ENCODE results near the gene LRP5.

The LRP5 gene

DNA sequence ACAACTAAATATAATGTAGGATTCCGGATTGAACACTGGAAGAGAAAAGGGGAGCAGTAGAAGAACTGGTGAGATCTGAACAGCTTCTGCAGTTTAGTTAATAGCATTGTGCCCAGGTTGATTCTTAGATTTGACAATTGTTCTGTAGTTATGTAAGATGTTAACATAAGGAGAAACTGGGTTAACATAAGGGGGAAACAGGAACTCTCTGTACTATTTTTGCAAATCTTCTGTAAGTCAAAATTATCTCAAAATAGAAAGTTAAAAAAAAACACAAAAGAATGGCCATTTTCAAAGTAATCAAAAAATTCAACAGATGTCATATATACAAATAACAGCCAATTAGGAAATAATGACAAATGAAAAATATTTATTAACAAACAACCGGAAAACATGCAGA lies 18.7 kb upstream of the LRP5 start:
- H3K4me3 ChIP-seq (ENCODE audit: low read length) = no peak overlapping the region
- H3K79me1 ChIP-seq (ENCODE audit: low read length) = no peaks in the 10 kb centered on the region
- H3K27ac ChIP-seq (ENCODE audit: low read depth, low read length) = no peak overlapping the region
- no peak overlapping the region for H4K8ac ChIP-seq (ENCODE audit: low read depth, low read length)
- H3K9ac ChIP-seq (ENCODE audit: low read length) = no peak overlapping the region
- H3K4ac ChIP-seq (ENCODE audit: low read depth, low read length) = no peak overlapping the region
- H3K79me2 ChIP-seq (ENCODE audit: control insufficient read depth, insufficient read depth, low read length) = no peaks in the 10 kb centered on the region
- no peaks in the 10 kb centered on the region for H3K27me3 ChIP-seq (ENCODE audit: insufficient read depth, low read length, poor library complexity)
- no peak overlapping the region for H3K23ac ChIP-seq (ENCODE audit: low read length)
- H4K5ac ChIP-seq (ENCODE audit: low read length) = no peak overlapping the region
- H2BK15ac ChIP-seq (replicated peaks; ENCODE audit: low read depth) = no peak overlapping the region
- H2BK120ac ChIP-seq (ENCODE audit: low read depth, low read length) = no peak overlapping the region
- no peak overlapping the region for H3K56ac ChIP-seq (ENCODE audit: low read length)
- H3K18ac ChIP-seq (ENCODE audit: low read length) = no peak overlapping the region
- no peaks in the 10 kb centered on the region for H3K4me1 ChIP-seq (ENCODE audit: control insufficient read depth, low read depth, low read length)
- no CpG with 5 or more reads among the region's 2 CpGs for WGBS (ENCODE audit: extremely low coverage, insufficient coverage, low lambda C conversion rate)
- no peak overlapping the region for H3K4me2 ChIP-seq (ENCODE audit: low read length)
- no peak overlapping the region for H2BK5ac ChIP-seq (ENCODE audit: low read length)
- DNase-seq = no peak
- H3K36me3 ChIP-seq (ENCODE audit: control insufficient read depth, insufficient read depth, low read length) = no peaks in the 10 kb centered on the region
- no peak overlapping the region for H2AK5ac ChIP-seq (ENCODE audit: low read length)

DNA sequence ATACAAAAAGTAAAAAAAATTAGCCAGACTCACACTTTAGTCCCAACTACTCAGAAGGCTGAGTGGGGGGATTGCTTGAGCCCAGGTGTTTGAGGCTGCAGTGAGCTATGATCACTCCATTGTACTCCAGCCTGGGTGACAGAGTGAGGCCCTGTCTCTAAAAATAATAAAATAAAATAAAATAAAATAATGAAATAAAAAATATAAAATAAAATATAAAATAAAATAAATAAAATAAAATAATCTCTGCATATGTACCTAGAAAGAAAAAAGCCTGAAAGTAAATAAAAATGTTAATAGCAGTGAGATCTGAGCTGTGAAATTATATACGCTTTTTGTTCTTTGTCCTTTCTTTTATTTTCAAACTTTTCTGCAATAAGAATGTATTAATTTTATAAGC lies 17.1 kb upstream of the LRP5 start:
- H2BK15ac ChIP-seq (replicated peaks; ENCODE audit: low read depth) = no peak overlapping the region
- H3K23ac ChIP-seq (ENCODE audit: low read length) = no peak overlapping the region
- no peaks in the 10 kb centered on the region for H3K27me3 ChIP-seq (ENCODE audit: insufficient read depth, low read length, poor library complexity)
- WGBS (ENCODE audit: extremely low coverage, insufficient coverage, low lambda C conversion rate) = no CpG with 5 or more reads among the region's 1 CpG
- no peak for DNase-seq
- H4K8ac ChIP-seq (ENCODE audit: low read depth, low read length) = no peak overlapping the region
- no peaks in the 10 kb centered on the region for H3K4me1 ChIP-seq (ENCODE audit: control insufficient read depth, low read depth, low read length)
- H2BK5ac ChIP-seq (ENCODE audit: low read length) = no peak overlapping the region
- H3K4ac ChIP-seq (ENCODE audit: low read depth, low read length) = no peak overlapping the region
- H3K9ac ChIP-seq (ENCODE audit: low read length) = no peak overlapping the region
- H3K56ac ChIP-seq (ENCODE audit: low read length) = no peak overlapping the region
- no peak overlapping the region for H3K27ac ChIP-seq (ENCODE audit: low read depth, low read length)
- H3K79me1 ChIP-seq (ENCODE audit: low read length) = no peaks in the 10 kb centered on the region
- no peak overlapping the region for H2AK5ac ChIP-seq (ENCODE audit: low read length)
- no peak overlapping the region for H3K4me2 ChIP-seq (ENCODE audit: low read length)
- H3K4me3 ChIP-seq (ENCODE audit: low read length) = no peak overlapping the region
- H4K5ac ChIP-seq (ENCODE audit: low read length) = no peak overlapping the region
- H3K79me2 ChIP-seq (ENCODE audit: control insufficient read depth, insufficient read depth, low read length) = no peaks in the 10 kb centered on the region
- no peak overlapping the region for H2BK120ac ChIP-seq (ENCODE audit: low read depth, low read length)
- H3K36me3 ChIP-seq (ENCODE audit: control insufficient read depth, insufficient read depth, low read length) = no peaks in the 10 kb centered on the region
- H3K18ac ChIP-seq (ENCODE audit: low read length) = no peak overlapping the region

- Histone ChIP-seq H2BK120ac (ENCODE audit: low read depth, low read length) (no peak overlapping the region), H3K4me1 (ENCODE audit: control insufficient read depth, low read depth, low read length) (no peaks in the 10 kb centered on the region), H3K27ac (ENCODE audit: low read depth, low read length) (no peak overlapping the region), H2BK5ac (ENCODE audit: low read length) (no peak overlapping the region), H2AK5ac (ENCODE audit: low read length) (no peak overlapping the region), H3K18ac (ENCODE audit: low read length) (no peak overlapping the region), H3K79me1 (ENCODE audit: low read length) (no peaks in the 10 kb centered on the region), H3K23ac (ENCODE audit: low read length) (no peak overlapping the region), H3K36me3 (ENCODE audit: control insufficient read depth, insufficient read depth, low read length) (no peaks in the 10 kb centered on the region), H3K4ac (ENCODE audit: low read depth, low read length) (no peak overlapping the region), H3K4me3 (ENCODE audit: low read length) (no peak overlapping the region), H3K27me3 (ENCODE audit: insufficient read depth, low read length, poor library complexity) (no peaks in the 10 kb centered on the region), H2BK15ac (replicated peaks; ENCODE audit: low read depth) (no peak overlapping the region), H4K8ac (ENCODE audit: low read depth, low read length) (no peak overlapping the region), H3K79me2 (ENCODE audit: control insufficient read depth, insufficient read depth, low read length) (no peaks in the 10 kb centered on the region), H3K4me2 (ENCODE audit: low read length) (no peak overlapping the region), H3K56ac (ENCODE audit: low read length) (no peak overlapping the region), H4K5ac (ENCODE audit: low read length) (no peak overlapping the region), H3K9ac (ENCODE audit: low read length) (no peak overlapping the region)
- DNase-seq = no peak
- no CpG with 5 or more reads among the region's 5 CpGs for WGBS (ENCODE audit: extremely low coverage, insufficient coverage, low lambda C conversion rate)
Observed at GRCh38 chr11:68295940-68296339, 16.5 kb upstream of the LRP5 start.

- no peak overlapping the region for H3K9ac ChIP-seq (ENCODE audit: low read length)
- no CpG with 5 or more reads among the region's 15 CpGs for WGBS (ENCODE audit: extremely low coverage, insufficient coverage, low lambda C conversion rate)
- no peak for DNase-seq
- H3K4me3 ChIP-seq (ENCODE audit: low read length) = no peak overlapping the region
- no peak overlapping the region for H3K23ac ChIP-seq (ENCODE audit: low read length)
- no peaks in the 10 kb centered on the region for H3K27me3 ChIP-seq (ENCODE audit: insufficient read depth, low read length, poor library complexity)
- H3K27ac ChIP-seq (ENCODE audit: low read depth, low read length) = no peak overlapping the region
- H4K8ac ChIP-seq (ENCODE audit: low read depth, low read length) = no peak overlapping the region
- no peaks in the 10 kb centered on the region for H3K79me2 ChIP-seq (ENCODE audit: control insufficient read depth, insufficient read depth, low read length)
- H3K4me2 ChIP-seq (ENCODE audit: low read length) = no peak overlapping the region
- no peaks in the 10 kb centered on the region for H3K79me1 ChIP-seq (ENCODE audit: low read length)
- H3K4ac ChIP-seq (ENCODE audit: low read depth, low read length) = no peak overlapping the region
- H2BK120ac ChIP-seq (ENCODE audit: low read depth, low read length) = no peak overlapping the region
- no peak overlapping the region for H2AK5ac ChIP-seq (ENCODE audit: low read length)
- no peak overlapping the region for H3K56ac ChIP-seq (ENCODE audit: low read length)
- no peak overlapping the region for H2BK5ac ChIP-seq (ENCODE audit: low read length)
- H3K4me1 ChIP-seq (ENCODE audit: control insufficient read depth, low read depth, low read length) = no peaks in the 10 kb centered on the region
- no peak overlapping the region for H2BK15ac ChIP-seq (replicated peaks; ENCODE audit: low read depth)
- no peak overlapping the region for H4K5ac ChIP-seq (ENCODE audit: low read length)
- no peak overlapping the region for H3K18ac ChIP-seq (ENCODE audit: low read length)
- no peaks in the 10 kb centered on the region for H3K36me3 ChIP-seq (ENCODE audit: control insufficient read depth, insufficient read depth, low read length)
Observed at GRCh38 chr11:68296344-68297051, 15.9 kb upstream of the LRP5 start.

- H3K27ac ChIP-seq (ENCODE audit: low read depth, low read length) = no peak overlapping the region
Observed at GRCh38 chr11:68297052-68297378, 15.4 kb upstream of the LRP5 start.

GRCh38 chr11:68297494-68297811 lies 14.9 kb upstream of the LRP5 start:
- Histone ChIP-seq H3K4me2 (ENCODE audit: low read length) (no peak overlapping the region), H4K8ac (ENCODE audit: low read depth, low read length) (no peak overlapping the region), H3K4me3 (ENCODE audit: low read length) (no peak overlapping the region), H3K27ac (ENCODE audit: low read depth, low read length) (no peak overlapping the region), H3K36me3 (ENCODE audit: control insufficient read depth, insufficient read depth, low read length) (no peaks in the 10 kb centered on the region), H2BK15ac (replicated peaks; ENCODE audit: low read depth) (no peak overlapping the region), H2BK120ac (ENCODE audit: low read depth, low read length) (no peak overlapping the region), H3K56ac (ENCODE audit: low read length) (peak overlapping the region; percentile 50), H2BK5ac (ENCODE audit: low read length) (no peak overlapping the region), H3K4me1 (ENCODE audit: control insufficient read depth, low read depth, low read length) (no peaks in the 10 kb centered on the region), H3K79me1 (ENCODE audit: low read length) (no peaks in the 10 kb centered on the region), H3K4ac (ENCODE audit: low read depth, low read length) (no peak overlapping the region), H2AK5ac (ENCODE audit: low read length) (no peak overlapping the region), H4K5ac (ENCODE audit: low read length) (no peak overlapping the region), H3K18ac (ENCODE audit: low read length) (no peak overlapping the region), H3K27me3 (ENCODE audit: insufficient read depth, low read length, poor library complexity) (no peaks in the 10 kb centered on the region), H3K23ac (ENCODE audit: low read length) (no peak overlapping the region), H3K9ac (ENCODE audit: low read length) (no peak overlapping the region), H3K79me2 (ENCODE audit: control insufficient read depth, insufficient read depth, low read length) (no peaks in the 10 kb centered on the region)
- DNase-seq = no peak
- WGBS (ENCODE audit: extremely low coverage, insufficient coverage, low lambda C conversion rate) = no CpG with 5 or more reads among the region's 10 CpGs

More at GRCh38 chr11:68297052-68297378, 15.4 kb upstream of the LRP5 start:
- no peak overlapping the region for H2BK15ac ChIP-seq (replicated peaks; ENCODE audit: low read depth)
- no peaks in the 10 kb centered on the region for H3K4me1 ChIP-seq (ENCODE audit: control insufficient read depth, low read depth, low read length)
- no peak overlapping the region for H3K4ac ChIP-seq (ENCODE audit: low read depth, low read length)
- no peak overlapping the region for H4K5ac ChIP-seq (ENCODE audit: low read length)
- H2BK5ac ChIP-seq (ENCODE audit: low read length) = no peak overlapping the region
- no peaks in the 10 kb centered on the region for H3K36me3 ChIP-seq (ENCODE audit: control insufficient read depth, insufficient read depth, low read length)
- no peaks in the 10 kb centered on the region for H3K79me2 ChIP-seq (ENCODE audit: control insufficient read depth, insufficient read depth, low read length)
- no peak overlapping the region for H3K18ac ChIP-seq (ENCODE audit: low read length)
- H4K8ac ChIP-seq (ENCODE audit: low read depth, low read length) = no peak overlapping the region
- H3K56ac ChIP-seq (ENCODE audit: low read length) = no peak overlapping the region
- no peak overlapping the region for H2AK5ac ChIP-seq (ENCODE audit: low read length)
- no peaks in the 10 kb centered on the region for H3K27me3 ChIP-seq (ENCODE audit: insufficient read depth, low read length, poor library complexity)
- H3K9ac ChIP-seq (ENCODE audit: low read length) = no peak overlapping the region
- H3K23ac ChIP-seq (ENCODE audit: low read length) = no peak overlapping the region
- H3K79me1 ChIP-seq (ENCODE audit: low read length) = no peaks in the 10 kb centered on the region
- WGBS (ENCODE audit: extremely low coverage, insufficient coverage, low lambda C conversion rate) = no CpG with 5 or more reads among the region's 6 CpGs
- no peak for DNase-seq
- no peak overlapping the region for H3K4me3 ChIP-seq (ENCODE audit: low read length)
- no peak overlapping the region for H3K4me2 ChIP-seq (ENCODE audit: low read length)
- H2BK120ac ChIP-seq (ENCODE audit: low read depth, low read length) = no peak overlapping the region
